Fibroblast of pulmonary artery (primary cell): Measurements from ENCODE around the gene S100G.
"Not testable (repeated sequence)": the region's sequence is repeated elsewhere in the genome, so short reads cannot be mapped to it uniquely, and the experiment has no call there.

ENCODE experiments used
- DNase-seq: peaks from one replicate; pipeline ENCODE4 v3.0.0-alpha.2; 2010; ENCODE audit warnings: low read depth
- H3K4me3 ChIP-seq: replicated peaks from 2 replicates; pipeline ENCODE4 v1.5.1; 2011; ENCODE audit warnings: low read depth, mild to moderate bottlenecking, control low read depth, low read length, moderate library complexity
- TF ChIP-seq, protein P1 (sequence below): IDR thresholded peaks from 2 replicates; pipeline ENCODE4 v1.5.1; 2011; ENCODE audit warnings: mild to moderate bottlenecking, control low read depth, low read length, inconsistent platforms; ENCODE audit errors: missing control alignments

Gene S100G

GRCh38 chrX:16649858-16650257 is at the start of gene S100G:
Gene S100G (plus strand): TSS chrX:16650158. CDS start chrX:16651007, 849 bp downstream.
- H3K4me3 ChIP-seq, result no peak within 1 kb of the TSS
- TF ChIP-seq, protein P1, sequence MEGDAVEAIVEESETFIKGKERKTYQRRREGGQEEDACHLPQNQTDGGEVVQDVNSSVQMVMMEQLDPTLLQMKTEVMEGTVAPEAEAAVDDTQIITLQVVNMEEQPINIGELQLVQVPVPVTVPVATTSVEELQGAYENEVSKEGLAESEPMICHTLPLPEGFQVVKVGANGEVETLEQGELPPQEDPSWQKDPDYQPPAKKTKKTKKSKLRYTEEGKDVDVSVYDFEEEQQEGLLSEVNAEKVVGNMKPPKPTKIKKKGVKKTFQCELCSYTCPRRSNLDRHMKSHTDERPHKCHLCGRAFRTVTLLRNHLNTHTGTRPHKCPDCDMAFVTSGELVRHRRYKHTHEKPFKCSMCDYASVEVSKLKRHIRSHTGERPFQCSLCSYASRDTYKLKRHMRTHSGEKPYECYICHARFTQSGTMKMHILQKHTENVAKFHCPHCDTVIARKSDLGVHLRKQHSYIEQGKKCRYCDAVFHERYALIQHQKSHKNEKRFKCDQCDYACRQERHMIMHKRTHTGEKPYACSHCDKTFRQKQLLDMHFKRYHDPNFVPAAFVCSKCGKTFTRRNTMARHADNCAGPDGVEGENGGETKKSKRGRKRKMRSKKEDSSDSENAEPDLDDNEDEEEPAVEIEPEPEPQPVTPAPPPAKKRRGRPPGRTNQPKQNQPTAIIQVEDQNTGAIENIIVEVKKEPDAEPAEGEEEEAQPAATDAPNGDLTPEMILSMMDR, result no peak
- DNase-seq, result no peak

GRCh38 chrX:16601885-16602284 is 48.1 kb upstream of the S100G start:
- DNase-seq, result no peak
- TF ChIP-seq, protein P1, result no peak
- H3K4me3 ChIP-seq, result no peak overlapping the region

DNA sequence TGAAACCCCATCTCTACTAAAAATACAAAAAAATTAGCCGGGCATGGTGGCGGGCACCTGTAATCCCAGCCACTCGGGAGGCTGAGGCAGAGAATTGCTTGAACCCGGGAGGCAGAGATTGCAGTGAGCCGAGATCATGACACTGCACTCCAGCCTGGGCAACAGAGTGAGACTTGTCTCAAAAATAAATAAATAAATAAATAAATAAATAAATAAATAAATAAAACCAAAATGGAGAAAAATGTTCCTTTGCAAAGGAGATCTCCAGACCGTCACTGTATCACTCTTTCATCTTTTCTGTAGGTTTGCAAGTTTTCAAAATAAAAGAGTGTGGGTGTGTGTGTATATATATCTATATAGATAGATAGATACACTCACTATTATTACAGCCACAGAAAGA is 46.7 kb upstream of the S100G start:
- H3K4me3 ChIP-seq, DNase-seq: not testable (repeated sequence)

DNA sequence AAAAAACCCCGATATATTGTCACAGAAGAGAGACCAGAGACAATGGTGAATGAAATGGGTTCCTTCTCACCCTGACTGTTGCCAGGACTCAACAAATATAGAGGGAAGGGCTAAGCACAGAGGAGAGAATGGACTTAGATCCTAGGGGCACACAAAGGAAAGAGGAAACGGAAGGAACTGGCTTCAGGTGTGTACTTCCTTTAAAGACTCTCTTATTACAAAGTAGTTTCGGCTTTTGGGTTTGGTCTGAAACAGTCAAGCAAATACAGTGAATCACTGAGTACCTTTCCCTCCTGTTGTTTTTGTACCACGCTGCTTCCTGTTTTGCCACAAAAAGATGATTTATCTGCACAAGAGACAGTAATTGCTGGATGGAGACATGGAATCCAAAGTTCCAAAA is 46.1 kb upstream of the S100G start:
- TF ChIP-seq, protein P1, result no peak
- no peak overlapping the region for H3K4me3 ChIP-seq
- DNase-seq, result peak; percentile 0

DNA sequence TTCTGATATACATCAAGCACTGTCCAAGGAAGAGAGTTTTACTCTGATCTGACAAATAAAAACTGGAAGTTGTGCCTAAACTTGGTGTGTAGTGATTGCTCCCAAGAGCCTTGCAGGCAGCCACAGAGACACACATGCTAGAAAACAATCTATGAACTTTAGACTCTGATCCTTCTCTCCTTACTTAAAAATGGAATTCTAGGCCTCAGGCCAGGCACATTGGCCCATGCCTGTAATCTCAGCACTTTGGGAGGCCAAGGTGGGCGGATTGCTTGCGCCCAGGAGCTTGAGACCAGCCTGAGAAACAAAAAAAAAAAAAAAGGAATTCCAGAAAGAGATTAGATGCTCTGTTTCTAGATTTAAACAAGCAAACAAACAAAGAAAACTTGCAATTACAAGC is 45.6 kb upstream of the S100G start:
- DNase-seq, result peak; percentile 16
- TF ChIP-seq, protein P1, result no peak
- H3K4me3 ChIP-seq, result no peak overlapping the region

DNA sequence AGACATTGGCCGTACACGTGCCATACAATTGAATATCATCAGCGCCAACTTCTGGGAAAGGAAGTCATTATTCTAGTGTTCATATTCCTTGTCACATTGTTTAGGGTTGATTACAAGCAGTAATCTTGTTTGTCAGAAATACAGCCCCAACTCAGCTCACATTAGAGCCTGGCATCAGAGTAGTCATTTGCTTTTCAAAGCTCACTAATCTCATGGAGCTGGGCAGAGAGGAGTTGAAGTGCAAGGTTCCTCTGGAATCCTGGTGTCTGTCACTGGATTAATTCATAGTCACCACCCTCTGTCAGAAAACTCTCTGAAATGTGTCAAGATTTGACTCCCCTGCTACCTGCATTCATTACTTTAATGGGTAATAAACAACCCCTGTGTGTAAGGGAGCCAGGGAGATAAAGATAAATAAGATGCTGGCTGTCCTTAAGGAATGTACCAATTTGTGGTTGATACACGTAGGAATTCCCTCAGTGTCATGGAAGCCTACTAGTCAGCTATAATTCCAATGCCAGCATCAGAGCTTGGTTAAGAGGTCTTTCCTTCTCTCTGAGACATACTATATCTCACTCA is 43.7 kb upstream of the S100G start:
- DNase-seq, result no peak
- TF ChIP-seq, protein P1, result no peak
- H3K4me3 ChIP-seq, result no peak overlapping the region

- peak; percentile 35 for DNase-seq
- TF ChIP-seq, protein P1, result no peak
- H3K4me3 ChIP-seq, result no peak overlapping the region
Measured at GRCh38 chrX:16610121-16610621, 39.8 kb upstream of the S100G start.

DNA sequence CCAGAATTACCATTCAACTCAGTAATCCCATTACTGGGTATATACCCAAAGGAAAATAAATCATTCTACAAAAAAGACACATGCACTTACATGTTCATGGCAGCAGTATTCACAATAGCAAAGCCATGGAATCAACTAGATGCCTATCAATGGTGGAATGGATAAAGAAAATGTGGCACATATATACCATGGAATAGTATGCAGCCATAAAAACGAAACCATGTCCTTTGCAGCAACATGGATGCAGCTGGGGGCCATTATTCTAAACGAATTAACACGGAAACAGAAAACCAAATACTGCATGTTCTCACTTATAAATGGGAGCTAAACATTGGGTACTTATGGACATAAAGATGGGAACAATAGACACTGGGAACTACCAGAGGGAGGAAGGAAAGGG is 39.3 kb upstream of the S100G start:
- not testable (repeated sequence) for DNase-seq, H3K4me3 ChIP-seq
